H54 (cell line): ENCODE data around the gene PARD3.
A peak's percentile ranks its signal among the peaks of the same experiment; 100 is the strongest.
"Not testable (repeated sequence)": the region's sequence is repeated elsewhere in the genome, so short reads cannot be mapped to it uniquely, and the experiment has no call there.

ENCODE experiments used
- DNase-seq: peaks from one replicate; pipeline ENCODE4 v3.0.0; 2011; ENCODE audit warnings: low spot score, mixed read lengths; ENCODE audit not compliant: insufficient read length
- FAIRE-seq: peaks from 3 replicates; lab custom pipeline; 2011; peaks lifted over from hg19 to GRCh38; lab: Jason Lieb, UNC
- POLR2A ChIP-seq: IDR thresholded peaks from 2 replicates; pipeline ENCODE4 v1.6.1; 2011; ENCODE audit warnings: low read depth, mild to moderate bottlenecking, low read length

PARD3 gene

GRCh38 chr10:34815185-34816084 is at the start of gene PARD3:
TSS of gene PARD3 (minus strand) at chr10:34815296. CDS start at chr10:34814995, 301 bp downstream.
- DNase-seq, result peak; percentile 80
- no peak for TF ChIP-seq POLR2A
- no peak for FAIRE-seq

DNA sequence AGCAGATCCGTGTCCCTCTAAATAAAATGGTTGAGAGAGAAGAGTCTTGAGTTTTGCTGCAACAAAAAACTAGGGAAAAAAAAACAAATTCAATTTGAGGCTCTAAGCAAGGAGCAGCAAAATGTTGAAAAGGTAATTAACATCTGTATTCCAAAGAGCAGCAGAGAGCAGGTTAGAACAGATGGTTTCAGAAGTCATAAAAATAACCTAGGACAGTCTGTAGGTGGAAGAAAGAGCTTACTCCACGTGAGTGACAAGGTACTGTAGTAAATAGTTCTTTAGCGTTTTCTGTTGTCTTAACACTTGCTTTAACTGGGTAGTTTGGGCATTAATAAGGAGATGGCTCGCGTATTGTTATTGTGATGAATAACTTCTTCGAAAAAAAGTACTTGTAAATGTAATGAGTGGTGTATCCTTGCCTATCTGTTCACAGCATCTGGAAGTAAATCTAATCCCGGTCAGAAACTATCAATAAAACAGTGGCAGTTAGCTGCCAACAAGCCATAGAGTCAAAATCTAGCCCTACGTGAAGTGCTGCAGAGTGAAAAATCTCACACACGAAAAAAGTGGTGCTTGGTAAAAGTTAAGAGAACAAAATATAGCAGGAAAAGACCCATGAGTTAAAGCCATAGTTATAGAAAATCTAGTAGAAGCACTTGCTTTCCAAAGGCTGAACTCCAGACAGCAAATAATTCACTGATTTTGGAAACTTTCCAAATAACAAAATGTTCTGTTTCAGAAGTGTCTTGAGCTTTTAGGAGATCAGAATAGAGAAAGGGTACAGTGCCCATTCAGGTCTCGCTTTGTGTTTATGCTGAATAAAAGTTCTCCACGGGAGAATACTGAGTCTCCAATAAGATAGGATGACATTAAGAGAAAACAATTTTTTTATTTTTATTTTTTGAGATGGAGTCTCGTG is 49.3 kb upstream of the PARD3 start:
- no peak for TF ChIP-seq POLR2A
- FAIRE-seq (no peak), DNase-seq (no peak)

GRCh38 chr10:34862892-34863291 is 47.8 kb upstream of the PARD3 start:
- FAIRE-seq (no peak), DNase-seq (no peak)
- no peak for TF ChIP-seq POLR2A

DNA sequence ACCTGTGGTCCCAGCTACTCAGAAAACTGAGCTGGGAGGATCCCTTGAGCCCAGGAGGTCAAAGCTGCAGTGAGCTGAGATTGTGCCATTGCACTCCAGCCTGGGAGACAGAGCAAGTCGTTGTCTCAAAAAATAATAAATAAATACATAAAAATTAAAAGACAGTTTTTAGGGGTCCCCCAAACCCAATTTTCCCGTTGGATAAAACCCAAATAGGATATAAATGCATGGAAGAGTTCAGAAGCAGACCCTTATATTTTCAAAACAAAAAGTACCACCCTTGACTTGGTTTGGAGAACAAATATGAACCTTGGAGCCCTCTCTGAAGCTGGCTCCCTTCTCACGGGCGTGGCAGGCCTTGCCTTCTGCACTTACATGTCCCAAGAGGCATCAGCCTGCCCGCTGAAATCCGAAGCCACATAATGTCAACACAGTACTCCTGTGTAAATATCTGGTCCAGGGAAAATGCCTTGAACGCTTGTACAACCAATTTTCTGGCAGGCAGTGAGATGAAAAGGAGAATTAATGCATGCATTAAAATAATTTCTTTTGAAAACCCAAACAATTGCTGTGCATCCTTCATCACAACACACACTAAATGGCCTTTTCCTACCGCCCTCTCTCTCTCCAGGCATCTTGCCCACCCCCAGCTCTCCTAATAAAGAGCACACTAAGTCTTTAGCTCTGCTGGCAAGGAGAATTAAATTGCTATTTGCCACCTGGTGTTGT is 46.4 kb upstream of the PARD3 start:
- TF ChIP-seq POLR2A, result no peak
- FAIRE-seq, result no peak
- DNase-seq, result no peak

- DNase-seq (no peak), FAIRE-seq (no peak)
- TF ChIP-seq POLR2A, result no peak
Measured at GRCh38 chr10:34859170-34859569, 44.1 kb upstream of the PARD3 start.

- TF ChIP-seq POLR2A, result no peak
- no peak for FAIRE-seq
- no peak for DNase-seq
Measured at GRCh38 chr10:34858003-34858402, 42.9 kb upstream of the PARD3 start.

GRCh38 chr10:34854147-34854601 is 39.1 kb upstream of the PARD3 start:
- no peak for TF ChIP-seq POLR2A
- DNase-seq (peak; percentile 23), FAIRE-seq (no peak)

DNA sequence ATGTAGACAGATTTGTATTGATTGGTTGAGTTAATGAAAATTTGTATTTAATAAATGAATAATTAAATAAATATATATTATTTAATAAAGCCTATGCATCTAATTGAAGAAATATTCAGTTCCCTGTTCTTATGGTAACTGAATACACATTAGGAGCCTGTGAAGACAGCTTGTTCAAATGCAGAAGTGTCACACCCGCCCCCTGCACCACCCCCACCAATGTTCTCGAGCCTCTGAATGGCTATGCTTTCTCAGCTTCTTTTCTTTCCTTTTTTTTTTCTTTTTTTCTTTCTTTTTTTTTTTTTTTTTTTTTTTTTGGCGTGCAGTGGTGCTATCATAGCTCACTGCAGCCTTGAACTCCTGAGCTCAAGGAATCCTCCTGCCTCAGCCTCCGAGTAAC is 38.3 kb upstream of the PARD3 start:
- no peak for DNase-seq
- FAIRE-seq, result no peak
- no peak for TF ChIP-seq POLR2A

DNA sequence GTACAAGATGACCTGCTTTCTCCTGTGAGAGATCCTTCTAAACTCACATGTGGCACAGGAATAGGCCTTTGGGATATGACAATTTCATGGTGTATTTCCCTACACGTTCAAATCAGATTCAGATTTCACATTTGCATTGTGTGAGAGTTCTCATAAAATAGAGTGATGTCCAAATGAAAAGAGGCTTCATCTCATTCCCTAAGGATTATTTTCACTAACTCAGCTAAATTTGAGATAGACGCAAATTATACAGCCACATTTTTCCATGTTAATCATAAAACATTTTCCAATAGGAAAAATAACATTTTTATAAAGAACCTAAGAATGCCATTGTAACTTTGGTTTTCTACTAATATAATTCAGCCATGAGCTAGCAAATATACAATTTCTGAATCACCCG is 35.5 kb upstream of the PARD3 start:
- no peak for DNase-seq
- FAIRE-seq, result no peak
- TF ChIP-seq POLR2A, result no peak

- no peak for DNase-seq
- TF ChIP-seq POLR2A, result no peak
- no peak for FAIRE-seq
Measured at GRCh38 chr10:34850036-34850435, 34.9 kb upstream of the PARD3 start.

DNA sequence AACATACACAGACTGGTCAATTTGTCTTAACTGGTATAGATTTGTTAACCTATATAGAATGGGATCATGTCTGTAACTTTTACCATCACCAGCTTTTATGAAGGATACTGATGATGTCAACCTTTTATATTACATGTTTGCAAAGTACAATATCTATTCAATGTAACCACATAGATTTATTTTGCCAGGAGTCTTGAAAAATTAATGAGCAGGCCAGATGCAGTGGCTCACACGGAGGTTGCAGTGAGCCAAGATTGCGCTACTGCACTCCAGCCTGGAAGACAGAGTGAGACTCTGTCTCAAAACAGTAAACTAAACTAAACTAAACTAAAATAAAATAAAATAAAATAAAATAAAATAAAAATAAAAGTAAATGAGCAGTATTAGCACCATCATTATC is 30.0 kb upstream of the PARD3 start:
- FAIRE-seq (no peak), DNase-seq (no peak)
- no peak for TF ChIP-seq POLR2A

DNA sequence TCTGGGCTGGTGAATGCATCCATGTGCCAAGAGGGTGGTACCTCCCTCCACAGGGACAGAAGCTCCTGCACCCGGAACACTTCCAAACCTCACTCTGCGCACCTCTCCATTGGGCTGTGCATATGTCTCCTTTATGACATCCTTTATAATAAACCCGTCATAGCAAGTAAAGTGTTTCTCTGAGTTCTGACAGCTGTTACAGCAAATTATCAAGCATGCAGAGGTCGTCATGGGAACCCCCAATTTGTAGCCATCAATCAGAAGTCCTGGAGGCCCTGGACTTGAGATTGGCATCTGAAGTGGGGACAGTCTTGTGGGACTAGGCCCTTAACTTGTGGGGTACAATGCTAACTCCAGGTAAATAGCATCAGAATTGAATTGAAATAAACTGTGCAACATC is 29.4 kb upstream of the PARD3 start:
- DNase-seq (no peak), FAIRE-seq (no peak)
- no peak for TF ChIP-seq POLR2A

- DNase-seq, FAIRE-seq: not testable (repeated sequence)
Measured at GRCh38 chr10:34843470-34843869, 28.4 kb upstream of the PARD3 start.
